ENCODE results near the gene MUL1. TPM values are rescaled to one million over a fixed set of nuclear protein-coding genes. Genes with fewer than 3 reads are reported as not detected.

MUL1 gene
- total and polyA plus RNA-seq, 8 donors, result 22.0 to 36.0 (median 25.3) TPM

DNA sequence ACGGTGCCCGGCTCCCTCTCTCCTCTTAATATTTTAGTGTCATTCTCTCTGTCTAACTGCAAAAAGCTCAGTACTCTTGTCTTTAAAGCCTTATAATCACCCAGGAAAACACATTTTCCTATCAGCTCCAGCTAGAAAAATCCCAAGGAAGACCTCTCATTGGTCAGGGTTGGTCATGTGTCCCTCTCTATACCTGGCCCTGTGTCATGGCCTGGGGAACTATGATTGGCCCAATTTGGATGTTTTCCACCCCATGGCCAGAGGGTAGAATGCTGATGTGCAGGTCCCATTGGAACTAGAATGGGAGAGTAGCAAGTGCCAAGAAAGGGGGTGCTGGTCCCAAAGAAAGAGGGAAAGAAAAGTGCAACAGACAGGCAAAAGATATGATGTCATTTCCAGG is 49.2 kb downstream of the MUL1 start:
- DNase-seq, result no peak
- Histone ChIP-seq H3K27ac (no peak overlapping the region), H3K4me3 (no peak overlapping the region)

DNA sequence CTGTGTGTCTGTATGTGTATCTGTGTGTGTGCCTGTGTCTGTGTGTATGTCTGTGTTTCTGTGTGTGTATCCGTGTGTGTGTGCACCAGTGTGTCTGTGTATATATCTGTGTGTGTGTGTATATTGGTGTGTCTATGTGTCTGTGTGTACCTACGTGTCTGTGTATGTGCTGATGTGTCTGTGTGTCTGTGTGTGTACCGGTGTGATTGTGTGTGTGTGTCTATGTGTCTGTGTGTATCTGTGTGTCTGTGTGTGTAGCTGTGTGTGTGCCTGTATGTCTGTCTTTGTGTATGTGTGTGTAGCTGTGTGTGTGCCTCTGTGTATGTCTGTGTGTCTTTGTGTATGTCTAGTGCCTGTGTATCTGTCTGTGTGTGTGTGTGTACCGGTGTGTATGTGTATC is 53.9 kb downstream of the MUL1 start:
- peaks cover 0 to 39% of the 10 kb centered on the region in 2 donors for H3K27me3 ChIP-seq
- DNase-seq, result no peak
- H3K36me3 ChIP-seq, result no peaks in the 10 kb centered on the region
- H3K27ac ChIP-seq, result no peak overlapping the region
- intact Hi-C loops (cut with DNase I), result no loop called here
- ATAC-seq, result no peak
- TF ChIP-seq CTCF (IDR thresholded peaks at IDR 0.05), result no peak
- no peaks in the 10 kb centered on the region for H3K9me3 ChIP-seq
- no peak overlapping the region for H3K4me3 ChIP-seq
- no peaks in the 10 kb centered on the region for H3K4me1 ChIP-seq

More for the DNA sequence above, 49.2 kb downstream of the MUL1 start:
- no peaks in the 10 kb centered on the region for H3K36me3 ChIP-seq
- no peaks in the 10 kb centered on the region for H3K4me1 ChIP-seq
- H3K27me3 ChIP-seq, result peaks cover 0 to 27% of the 10 kb centered on the region in 2 donors
- no peak for ATAC-seq
- no peak for TF ChIP-seq CTCF (IDR thresholded peaks at IDR 0.05)
- intact Hi-C loops (cut with DNase I), result no loop called here
- H3K9me3 ChIP-seq, result no peaks in the 10 kb centered on the region

GRCh38 chr1:20449735-20450311 is 58.1 kb downstream of the MUL1 start:
- Histone ChIP-seq H3K27ac (no peak overlapping the region), H3K36me3 (no peaks in the 10 kb centered on the region), H3K27me3 (peaks cover 0 to 41% of the 10 kb centered on the region in 2 donors), H3K9me3 (no peaks in the 10 kb centered on the region), H3K4me1 (no peaks in the 10 kb centered on the region), H3K4me3 (no peak overlapping the region)
- ATAC-seq (no peak), DNase-seq (no peak)
- intact Hi-C loops (cut with DNase I), result no loop called here
- TF ChIP-seq CTCF (IDR thresholded peaks at IDR 0.05), result no peak

Other genes starting within 250 kb of the MUL1 start
- gene VWA5B1, start 217.3 kb downstream of the MUL1 start, total RNA-seq, result under 1 TPM; 0.15 to 0.29 TPM
- 1 to 10 TPM in 1 of 6 donors, under 1 TPM in 5; 0.66 to 1.2 (median 0.79) TPM for gene VWA5B1, start 217.3 kb downstream of the MUL1 start, polyA plus RNA-seq (ENCODE audit: insufficient read length in 6 of 6)
- 10 to 100 TPM; 17.9 to 42.2 TPM for gene CAMK2N1, start 21.9 kb downstream of the MUL1 start, total RNA-seq
- gene CAMK2N1, start 21.9 kb downstream of the MUL1 start, polyA plus RNA-seq (ENCODE audit: insufficient read length in 6 of 6), result 10 to 100 TPM; 53.9 to 91.0 (median 64.6) TPM
- gene FAM43B, start 44.4 kb upstream of the MUL1 start, total RNA-seq, result 1 to 10 TPM in 1 of 2 donors, under 1 TPM in 1; 0.73 to 1.1 TPM
- under 1 TPM; 0.41 to 0.88 (median 0.64) TPM for gene FAM43B, start 44.4 kb upstream of the MUL1 start, polyA plus RNA-seq (ENCODE audit: insufficient read length in 6 of 6)
- 10 to 100 TPM in 1 of 2 donors, 1 to 10 TPM in 1; 2.2 to 12.2 TPM for gene CDA, start 80.9 kb upstream of the MUL1 start, total RNA-seq
- gene CDA, start 80.9 kb upstream of the MUL1 start, polyA plus RNA-seq (ENCODE audit: insufficient read length in 6 of 6), result 1 to 10 TPM in 1 of 6 donors, under 1 TPM in 5; 0.36 to 1.5 (median 0.56) TPM
- gene PINK1, start 125.3 kb upstream of the MUL1 start, total RNA-seq, result 10 to 100 TPM; 39.1 to 56.3 TPM
- 10 to 100 TPM; 28.6 to 39.0 (median 33.8) TPM for gene PINK1, start 125.3 kb upstream of the MUL1 start, polyA plus RNA-seq (ENCODE audit: insufficient read length in 6 of 6)
- 100 to 1,000 TPM; 211 to 246 TPM for gene DDOST, start 153.2 kb upstream of the MUL1 start, total RNA-seq
- 100 to 1,000 TPM; 189 to 212 (median 201) TPM for gene DDOST, start 153.2 kb upstream of the MUL1 start, polyA plus RNA-seq (ENCODE audit: insufficient read length in 6 of 6)
- gene KIF17, start 209.9 kb upstream of the MUL1 start, total RNA-seq, result 1 to 10 TPM; 4.1 to 4.5 TPM
- gene KIF17, start 209.9 kb upstream of the MUL1 start, polyA plus RNA-seq (ENCODE audit: insufficient read length in 6 of 6), result 10 to 100 TPM in 1 of 6 donors, 1 to 10 TPM in 5; 5.3 to 12.1 (median 8.5) TPM
- gene SH2D5, start 224.6 kb upstream of the MUL1 start, total RNA-seq, result 1 to 10 TPM in 1 of 2 donors, under 1 TPM in 1; 0.12 to 1.8 TPM
- gene SH2D5, start 224.6 kb upstream of the MUL1 start, polyA plus RNA-seq (ENCODE audit: insufficient read length in 6 of 6), result under 1 TPM in 5 of 6 donors, not detected in 1; 0.06 to 0.21 (median 0.08) TPM

Measured in left lung (tissue), 10 donors.